NOMO-1 treated with DMSO at 0.1 percent for 48 hours (cell line): ENCODE measurements around the gene SPAG16.
"Not testable (repeated sequence)": the region's sequence is repeated elsewhere in the genome, so short reads cannot be mapped to it uniquely, and the experiment has no call there.

Experiments
- DNase-seq: peaks from one replicate; lab custom pipeline; 2025; ENCODE audit not compliant: unreplicated experiment; lab: John Stamatoyannopoulos, UW

Gene SPAG16

DNA sequence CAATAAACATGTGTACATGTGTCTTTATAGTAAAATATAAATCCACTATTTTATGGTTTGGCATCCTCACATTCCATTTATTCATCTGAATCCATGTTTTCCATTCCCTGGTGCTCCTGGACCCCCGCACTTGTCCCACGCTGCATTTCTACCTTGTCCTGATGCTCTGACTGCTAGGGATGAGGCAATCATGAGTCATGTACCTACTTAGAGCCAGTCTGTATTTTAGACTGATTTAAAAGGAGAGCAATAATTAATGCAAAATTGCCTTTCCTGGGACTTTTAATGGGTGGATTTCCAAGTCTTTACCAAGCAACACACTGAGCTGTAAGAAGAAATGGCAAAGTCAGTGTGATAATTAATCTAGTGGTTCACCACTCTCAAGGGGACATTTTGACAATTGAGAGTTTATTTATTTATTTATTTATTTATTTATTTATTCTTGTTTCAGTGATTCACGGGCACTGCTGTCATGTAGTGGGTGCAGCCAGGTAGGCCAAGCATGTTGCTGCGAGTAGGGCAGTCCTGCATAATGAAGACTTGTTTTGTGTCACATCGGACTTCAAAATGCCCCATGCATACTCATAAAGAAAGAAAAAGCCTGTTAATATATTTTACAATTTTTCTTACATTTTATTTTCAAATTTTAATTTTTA, 707.3 kb downstream of the SPAG16 start:
- DNase-seq, result no peak

- DNase-seq, result no peak
These were observed 711.3 kb downstream of the SPAG16 start for GRCh38 chr2:213995400-213996105.

DNA sequence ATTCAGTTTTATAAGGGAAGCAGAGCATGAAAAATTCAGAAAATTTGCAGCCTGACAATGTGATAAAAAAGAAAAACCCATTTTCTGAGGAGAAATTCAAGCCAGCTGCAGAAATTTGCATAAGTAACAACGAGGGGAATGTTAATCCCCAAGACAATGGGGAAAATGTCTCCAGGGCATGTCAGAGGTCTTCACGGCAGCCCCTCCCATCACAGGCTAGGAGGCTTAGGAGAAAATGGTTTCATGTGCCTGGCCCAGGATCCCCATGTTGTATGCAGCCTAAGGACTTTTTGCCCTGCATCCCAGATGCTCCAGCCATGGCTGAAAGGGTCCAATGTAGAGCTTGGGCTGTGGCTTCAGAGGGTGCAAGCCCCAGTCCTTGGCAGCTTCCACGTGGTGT, 714.7 kb downstream of the SPAG16 start:
- DNase-seq, result not testable (repeated sequence)

GRCh38 chr2:214004463-214004862, 720.2 kb downstream of the SPAG16 start:
- no peak for DNase-seq

DNA sequence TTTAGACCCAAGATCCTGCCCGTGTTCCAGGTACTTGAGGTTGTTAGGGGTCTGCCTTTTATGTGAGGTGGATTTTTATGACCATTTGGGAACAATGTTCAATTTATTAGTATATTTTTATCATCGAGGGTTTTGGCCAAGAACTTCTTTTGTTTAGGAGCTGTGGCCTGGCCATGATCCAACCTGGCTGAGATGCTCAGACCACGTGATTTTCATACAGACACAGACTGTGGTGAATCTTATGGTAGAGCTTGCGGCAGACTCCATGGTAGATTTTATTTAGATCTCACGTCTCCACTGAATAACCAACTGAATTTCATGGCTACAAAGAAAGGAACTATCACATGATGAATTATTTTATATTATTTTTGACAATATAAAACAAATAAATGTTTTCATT, 721.1 kb downstream of the SPAG16 start:
- no peak for DNase-seq

DNA sequence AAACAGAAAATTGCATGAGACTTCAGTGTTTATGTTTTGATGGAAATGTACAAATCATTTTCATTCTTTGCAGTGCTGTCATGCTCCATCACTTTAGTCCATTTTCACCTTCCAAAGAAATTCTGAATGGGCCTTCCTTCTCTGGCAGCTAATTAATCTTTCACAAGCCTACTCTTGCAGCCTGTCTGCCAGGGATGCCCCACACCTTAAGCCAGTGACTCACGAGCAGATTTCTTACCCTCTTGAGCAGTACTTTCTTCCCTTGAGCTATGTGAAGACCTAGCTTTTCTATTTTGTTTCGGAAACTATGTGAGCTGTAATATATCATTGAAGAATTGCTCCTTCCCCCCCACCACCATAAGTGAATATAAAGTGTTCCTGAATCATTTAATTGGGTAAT, 722.3 kb downstream of the SPAG16 start:
- DNase-seq, result no peak

DNA sequence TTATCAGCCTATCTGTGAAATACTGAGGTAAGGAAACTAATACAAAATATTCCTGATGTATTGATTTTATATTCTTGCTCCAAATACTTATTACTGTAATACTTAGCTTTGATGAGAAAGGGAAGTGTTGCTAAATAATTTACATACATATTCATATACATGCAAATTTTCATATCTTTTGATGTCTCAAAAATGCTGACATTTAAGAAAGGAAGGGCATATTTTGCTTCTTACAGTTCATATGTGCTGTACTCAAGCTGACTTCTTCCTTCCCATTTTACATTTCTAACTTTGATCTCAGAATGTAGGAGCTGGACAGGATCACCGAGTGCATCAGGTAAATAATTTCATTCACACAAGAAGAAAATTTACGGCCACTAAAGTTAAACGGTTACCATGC, 727.4 kb downstream of the SPAG16 start:
- DNase-seq, result no peak

DNA sequence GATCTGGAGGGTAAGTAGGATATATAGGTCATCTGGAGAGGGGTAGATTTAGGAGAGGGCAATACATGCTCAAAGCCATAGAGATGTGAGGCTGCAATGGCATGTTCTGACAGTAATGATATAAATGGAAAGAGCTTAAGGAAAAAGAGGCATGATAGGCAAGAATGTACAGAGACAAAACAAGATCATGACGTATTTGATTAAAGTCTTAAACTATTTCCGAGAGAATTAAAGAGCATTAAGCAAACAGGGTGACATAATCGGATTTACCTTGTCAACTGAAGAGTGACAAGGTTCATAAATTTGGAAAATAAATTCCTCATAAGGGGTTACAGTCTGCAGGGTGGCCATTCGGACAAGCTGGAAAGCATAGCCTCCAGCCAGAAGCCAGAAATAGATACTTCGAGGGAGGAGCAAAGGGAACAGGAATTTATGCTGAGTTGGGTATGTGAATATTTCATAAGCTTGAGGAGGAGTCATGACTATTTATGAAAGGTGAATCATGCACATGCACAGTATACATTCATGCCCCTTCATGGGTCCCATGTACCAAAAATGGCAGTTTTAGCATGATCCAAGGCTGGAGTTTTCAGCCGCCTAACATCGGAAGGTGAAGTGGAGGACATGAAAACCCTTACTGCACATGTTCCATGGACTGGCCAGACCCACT, 730.4 kb downstream of the SPAG16 start:
- no peak for DNase-seq

DNA sequence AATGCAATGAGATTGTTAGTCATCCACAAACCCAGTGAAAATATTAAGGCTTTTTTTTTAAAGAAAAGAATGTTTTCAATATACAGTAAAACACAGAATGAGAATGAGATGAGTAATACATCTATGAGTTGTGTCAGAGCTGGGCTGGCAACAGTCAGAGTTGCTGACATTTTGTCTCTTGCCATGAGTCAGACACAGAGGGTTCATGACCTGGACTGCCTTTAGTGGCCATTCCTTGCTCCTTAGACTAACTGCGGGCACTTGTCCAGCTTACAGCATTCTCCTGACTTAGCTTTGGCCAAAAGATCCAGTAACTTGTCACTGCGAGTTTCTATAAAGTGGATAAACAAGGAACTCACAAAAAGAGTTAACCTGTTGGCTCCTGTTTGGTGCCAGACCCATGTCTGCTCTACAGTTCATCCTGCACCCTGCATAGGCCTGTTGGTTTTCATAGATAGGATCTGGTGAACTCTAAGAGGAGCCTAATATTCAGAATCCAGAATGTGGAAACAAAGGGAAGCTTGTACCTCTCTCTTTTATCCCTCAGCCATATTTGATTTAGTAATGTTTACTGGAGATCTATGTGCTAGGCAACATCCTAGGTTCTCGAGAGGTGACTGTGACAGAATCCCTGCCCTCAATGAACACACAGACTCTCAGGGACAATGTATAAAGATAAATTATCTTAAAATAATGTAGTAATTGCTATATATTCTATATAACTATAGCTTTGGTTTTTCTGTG, 735.1 kb downstream of the SPAG16 start:
- DNase-seq, result no peak

GRCh38 chr2:214019973-214020345, 735.7 kb downstream of the SPAG16 start:
- no peak for DNase-seq

GRCh38 chr2:214029190-214029589, 744.9 kb downstream of the SPAG16 start:
- DNase-seq, result no peak

DNA sequence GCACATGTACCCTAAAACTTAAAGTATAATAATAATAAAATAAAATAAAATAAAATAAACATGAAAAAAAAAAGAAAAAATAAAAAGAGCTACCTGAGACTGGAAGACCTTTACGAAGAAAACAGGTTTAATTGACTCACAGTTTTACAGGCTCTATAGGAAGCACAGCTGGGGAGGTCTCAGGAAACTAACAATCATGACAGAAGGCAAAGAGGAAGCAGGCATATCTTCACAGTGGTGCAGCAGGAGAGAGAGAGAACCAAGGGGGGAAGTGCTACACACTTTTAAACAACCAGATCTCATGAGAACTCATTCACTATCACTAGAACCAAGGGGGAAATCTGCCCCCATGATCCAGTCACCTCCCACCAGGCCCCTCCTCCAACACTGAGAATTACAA, 747.3 kb downstream of the SPAG16 start:
- DNase-seq, result no peak

DNA sequence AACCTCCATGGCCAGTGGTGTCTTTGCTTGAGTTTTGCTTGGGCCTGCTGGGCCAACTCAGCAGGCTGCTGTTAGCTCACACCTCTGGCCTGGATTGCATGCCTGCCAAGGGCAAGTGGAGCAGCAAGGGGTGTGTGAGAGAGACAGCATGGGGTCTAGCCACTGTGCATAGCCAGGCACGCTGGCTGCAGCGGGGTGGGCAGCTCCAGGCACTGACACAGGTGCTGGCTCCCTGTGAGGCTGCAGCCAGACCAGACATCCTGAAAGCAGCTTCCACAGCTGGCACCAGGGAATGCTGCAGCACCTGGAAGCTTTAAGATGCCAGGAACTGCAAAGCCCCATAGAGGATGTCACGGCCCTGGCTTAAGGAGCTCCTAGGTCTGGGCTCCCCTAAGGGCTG, 750.2 kb downstream of the SPAG16 start:
- DNase-seq, result no peak

GRCh38 chr2:214035091-214035852, 751.0 kb downstream of the SPAG16 start:
- DNase-seq, result no peak

DNA sequence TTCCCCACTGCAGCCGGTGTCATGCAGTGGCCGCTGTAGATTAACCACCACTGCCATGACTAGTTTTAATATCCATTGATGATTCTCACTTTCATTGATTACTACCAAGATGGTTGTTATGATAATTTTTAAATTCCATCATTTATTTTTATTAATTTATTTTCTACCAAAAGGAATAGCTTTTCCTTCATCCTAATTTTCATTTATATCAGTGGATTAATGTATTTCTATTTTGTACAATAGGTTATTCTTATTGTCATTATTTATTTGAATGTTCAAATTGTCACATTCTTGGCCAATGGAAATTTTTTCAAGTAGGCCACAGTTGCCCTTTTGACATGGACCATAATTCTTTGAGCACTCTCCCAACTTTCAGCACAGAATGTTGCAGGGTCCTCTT, 751.7 kb downstream of the SPAG16 start:
- DNase-seq, result no peak

GRCh38 chr2:214038186-214038585, 753.9 kb downstream of the SPAG16 start:
- DNase-seq, result no peak

- no peak for DNase-seq
These were observed 766.5 kb downstream of the SPAG16 start for GRCh38 chr2:214050731-214051130.

DNA sequence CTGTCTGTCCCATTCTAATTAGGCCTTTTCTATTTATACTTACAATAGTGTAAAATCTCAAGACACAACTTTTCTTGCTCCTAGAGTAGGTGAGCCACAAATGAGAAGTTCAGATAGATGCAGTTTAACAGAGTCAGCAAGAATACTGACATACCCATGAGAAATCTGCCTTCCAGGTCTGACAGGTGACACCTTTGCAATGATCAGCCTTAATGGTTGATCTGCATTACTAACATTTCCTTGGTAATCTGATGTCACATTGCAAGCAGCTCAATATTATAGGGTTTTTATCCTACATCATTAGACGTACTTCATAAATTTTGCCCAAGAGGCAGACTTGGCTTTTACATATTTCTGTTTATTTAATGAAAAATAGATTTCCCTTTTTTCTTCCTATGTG, 767.3 kb downstream of the SPAG16 start:
- DNase-seq, result no peak

GRCh38 chr2:214052235-214052634, 768.0 kb downstream of the SPAG16 start:
- no peak for DNase-seq

DNA sequence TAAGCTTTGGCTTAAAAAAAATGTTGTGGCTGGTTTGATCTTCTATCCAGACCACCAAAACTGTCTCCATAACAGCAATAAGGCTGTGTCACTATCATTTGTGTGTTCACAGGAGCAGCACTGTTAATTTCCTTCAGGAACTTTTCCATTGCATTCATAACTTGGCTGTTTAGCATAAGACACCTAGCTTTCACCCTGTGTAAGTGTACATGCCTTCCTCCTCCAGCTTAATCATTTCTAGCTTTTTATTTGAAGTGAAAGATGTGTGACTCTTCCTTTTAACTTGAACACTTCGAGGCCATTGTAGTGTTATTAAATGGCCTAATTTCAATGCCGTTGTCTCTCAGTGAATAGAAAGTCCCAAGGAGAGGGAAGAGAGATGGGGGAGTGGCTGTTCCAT, 773.7 kb downstream of the SPAG16 start:
- DNase-seq, result no peak

DNA sequence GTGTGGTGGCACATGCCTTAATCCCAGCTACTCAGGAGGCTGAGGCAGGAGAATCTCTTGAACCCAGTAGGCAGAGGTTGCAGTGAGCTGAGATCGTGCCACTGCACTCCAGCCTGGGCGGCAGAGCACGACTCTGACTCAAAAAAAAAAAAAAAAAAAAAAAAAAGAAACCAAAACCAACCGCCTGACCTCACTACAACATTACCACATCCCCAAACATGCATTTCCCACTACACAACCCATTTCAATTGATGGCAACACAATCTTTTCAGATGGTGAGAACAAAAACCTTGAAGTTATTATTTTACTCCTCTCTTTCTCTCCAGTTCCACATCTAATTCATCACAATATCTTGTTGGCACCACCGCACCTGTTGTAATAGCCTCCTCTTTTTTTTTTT, 778.0 kb downstream of the SPAG16 start:
- not testable (repeated sequence) for DNase-seq
